KMS-11 (cell line): Measurements from ENCODE around the gene SPNS3.

Source experiments
- H2AFZ ChIP-seq: fragments of 200-600 bp; sonication (generic); 2 replicates; pipeline ENCODE4 v1.6.1; 2016; ENCODE audit warnings: antibody characterized with exemption, mixed run types, low read depth
- H3K27ac ChIP-seq: fragments of 200-600 bp; sonication (generic); 2 replicates; pipeline ENCODE4 v1.6.1; 2016; ENCODE audit warnings: mild to moderate bottlenecking, mixed run types
- H3K27me3 ChIP-seq: fragments of 200-600 bp; sonication (generic); 2 replicates; pipeline ENCODE4 v1.6.1; 2017; ENCODE audit warnings: mild to moderate bottlenecking, low read depth, mixed run types, moderate library complexity; ENCODE audit not compliant: insufficient read depth
- H3K36me3 ChIP-seq: fragments of 200-600 bp; sonication (generic); 2 replicates; pipeline ENCODE4 v1.6.1; 2017; ENCODE audit warnings: mild to moderate bottlenecking, mixed run types; ENCODE audit not compliant: insufficient read depth
- H3K4me1 ChIP-seq: fragments of 200-600 bp; sonication (generic); 2 replicates; pipeline ENCODE4 v1.6.1; 2016; ENCODE audit warnings: mild to moderate bottlenecking, low read depth, mixed run types; ENCODE audit not compliant: poor library complexity, severe bottlenecking
- H3K4me2 ChIP-seq: fragments of 200-600 bp; sonication (generic); 2 replicates; pipeline ENCODE4 v1.7.0; 2016; ENCODE audit warnings: mild to moderate bottlenecking, mixed run types
- H3K4me3 ChIP-seq: fragments of 200-600 bp; sonication (generic); IDR thresholded peaks from 2 replicates; pipeline ENCODE4 v1.6.1; 2017; ENCODE audit warnings: low read depth, low read length, mixed read lengths; ENCODE audit not compliant: insufficient read depth
- H3K79me2 ChIP-seq: fragments of 200-600 bp; sonication (generic); 2 replicates; pipeline ENCODE4 v1.6.1; 2016; ENCODE audit warnings: low read depth, mixed run types; ENCODE audit not compliant: insufficient read depth
- H3K9ac ChIP-seq: fragments of 200-600 bp; sonication (generic); 2 replicates; pipeline ENCODE4 v1.6.1; 2016; ENCODE audit warnings: mild to moderate bottlenecking, mixed run types
- H4K20me1 ChIP-seq: fragments of 200-600 bp; sonication (generic); 2 replicates; pipeline ENCODE4 v1.6.1; 2016; ENCODE audit warnings: mild to moderate bottlenecking, mixed run types; ENCODE audit not compliant: insufficient read depth
- TF ChIP-seq, protein P1 (sequence below): fragments of 200-600 bp; sonication (generic); conservative IDR thresholded peaks from 2 replicates; pipeline ENCODE4 v1.6.1; 2017; ENCODE audit warnings: low read depth, mild to moderate bottlenecking, antibody characterized with exemption, low read length, moderate library complexity, mixed read lengths

Gene SPNS3

DNA sequence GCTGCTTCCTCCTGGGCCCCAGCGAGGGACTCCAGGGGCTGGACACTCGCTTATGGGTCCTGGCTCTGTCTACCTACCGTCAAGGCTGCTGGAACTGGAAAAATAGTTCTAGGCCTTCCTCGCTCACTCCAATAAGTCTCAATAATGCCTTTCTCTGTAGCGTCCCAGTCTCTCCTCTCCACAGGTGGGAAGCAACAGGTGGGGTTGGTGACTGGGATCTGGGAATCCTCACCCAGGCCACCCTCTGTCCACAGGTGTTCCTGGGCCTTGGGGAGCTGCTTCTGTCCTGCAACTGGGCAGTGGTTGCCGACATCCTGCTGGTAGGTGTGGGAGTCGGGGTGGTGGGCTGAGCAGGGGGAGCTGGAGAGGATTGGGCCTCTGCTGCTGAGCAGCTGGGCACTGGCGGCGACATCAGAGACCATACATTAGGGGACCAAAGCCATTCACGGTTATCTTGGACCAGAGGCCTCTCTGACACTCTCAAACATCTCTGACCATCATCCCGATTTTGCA lies 44.6 kb downstream of the SPNS3 start:
- no peak overlapping the region for H3K4me3 ChIP-seq
- no peak overlapping the region for H3K9ac ChIP-seq
- peaks cover 31% of the 10 kb centered on the region for H3K27me3 ChIP-seq
- TF ChIP-seq, protein P1, sequence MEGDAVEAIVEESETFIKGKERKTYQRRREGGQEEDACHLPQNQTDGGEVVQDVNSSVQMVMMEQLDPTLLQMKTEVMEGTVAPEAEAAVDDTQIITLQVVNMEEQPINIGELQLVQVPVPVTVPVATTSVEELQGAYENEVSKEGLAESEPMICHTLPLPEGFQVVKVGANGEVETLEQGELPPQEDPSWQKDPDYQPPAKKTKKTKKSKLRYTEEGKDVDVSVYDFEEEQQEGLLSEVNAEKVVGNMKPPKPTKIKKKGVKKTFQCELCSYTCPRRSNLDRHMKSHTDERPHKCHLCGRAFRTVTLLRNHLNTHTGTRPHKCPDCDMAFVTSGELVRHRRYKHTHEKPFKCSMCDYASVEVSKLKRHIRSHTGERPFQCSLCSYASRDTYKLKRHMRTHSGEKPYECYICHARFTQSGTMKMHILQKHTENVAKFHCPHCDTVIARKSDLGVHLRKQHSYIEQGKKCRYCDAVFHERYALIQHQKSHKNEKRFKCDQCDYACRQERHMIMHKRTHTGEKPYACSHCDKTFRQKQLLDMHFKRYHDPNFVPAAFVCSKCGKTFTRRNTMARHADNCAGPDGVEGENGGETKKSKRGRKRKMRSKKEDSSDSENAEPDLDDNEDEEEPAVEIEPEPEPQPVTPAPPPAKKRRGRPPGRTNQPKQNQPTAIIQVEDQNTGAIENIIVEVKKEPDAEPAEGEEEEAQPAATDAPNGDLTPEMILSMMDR: no peak
- H3K27ac ChIP-seq: no peak overlapping the region
- H3K36me3 ChIP-seq: no peaks in the 10 kb centered on the region
- H4K20me1 ChIP-seq: no peaks in the 10 kb centered on the region
- H3K79me2 ChIP-seq: no peaks in the 10 kb centered on the region
- no peaks in the 10 kb centered on the region for H3K4me1 ChIP-seq
- H3K4me2 ChIP-seq: no peak overlapping the region
- H2AFZ ChIP-seq: no peak overlapping the region

DNA sequence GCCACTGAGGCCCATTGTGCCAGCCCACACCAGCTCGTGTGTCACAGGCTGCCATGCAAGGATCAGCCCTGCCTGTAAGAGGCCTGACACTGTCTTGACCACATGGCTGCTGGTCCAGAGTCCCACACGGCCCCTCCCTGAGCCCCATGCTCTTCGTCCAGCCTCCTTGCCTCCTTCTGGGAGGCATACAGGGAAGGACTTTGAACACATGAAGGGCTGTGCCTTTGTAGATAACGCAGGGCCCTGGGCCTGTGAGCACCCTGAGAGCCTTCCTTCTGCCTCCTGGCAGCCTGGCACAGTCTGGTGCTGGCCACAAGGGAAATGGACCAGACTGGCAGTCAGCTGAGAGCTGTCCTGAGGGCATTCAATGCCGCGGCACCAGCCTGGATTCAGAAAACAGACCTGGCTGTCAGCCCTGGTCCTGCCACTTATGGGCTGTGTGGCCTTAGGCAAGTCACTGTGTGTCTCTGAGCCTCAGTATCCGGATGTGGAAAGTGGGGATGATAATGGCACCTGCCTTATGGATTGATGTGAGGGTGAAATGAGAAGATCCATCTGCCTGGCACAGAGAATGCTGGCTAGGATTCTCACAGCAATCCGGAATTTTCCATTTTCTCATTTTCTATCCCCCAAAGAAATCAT lies 45.7 kb downstream of the SPNS3 start:
- peaks cover 34% of the 10 kb centered on the region for H3K27me3 ChIP-seq
- H2AFZ ChIP-seq: no peak overlapping the region
- H4K20me1 ChIP-seq: no peaks in the 10 kb centered on the region
- no peak overlapping the region for H3K4me3 ChIP-seq
- H3K79me2 ChIP-seq: no peaks in the 10 kb centered on the region
- H3K9ac ChIP-seq: no peak overlapping the region
- H3K4me1 ChIP-seq: no peaks in the 10 kb centered on the region
- H3K4me2 ChIP-seq: no peak overlapping the region
- TF ChIP-seq, protein P1: no peak
- H3K27ac ChIP-seq: no peak overlapping the region
- H3K36me3 ChIP-seq: no peaks in the 10 kb centered on the region

DNA sequence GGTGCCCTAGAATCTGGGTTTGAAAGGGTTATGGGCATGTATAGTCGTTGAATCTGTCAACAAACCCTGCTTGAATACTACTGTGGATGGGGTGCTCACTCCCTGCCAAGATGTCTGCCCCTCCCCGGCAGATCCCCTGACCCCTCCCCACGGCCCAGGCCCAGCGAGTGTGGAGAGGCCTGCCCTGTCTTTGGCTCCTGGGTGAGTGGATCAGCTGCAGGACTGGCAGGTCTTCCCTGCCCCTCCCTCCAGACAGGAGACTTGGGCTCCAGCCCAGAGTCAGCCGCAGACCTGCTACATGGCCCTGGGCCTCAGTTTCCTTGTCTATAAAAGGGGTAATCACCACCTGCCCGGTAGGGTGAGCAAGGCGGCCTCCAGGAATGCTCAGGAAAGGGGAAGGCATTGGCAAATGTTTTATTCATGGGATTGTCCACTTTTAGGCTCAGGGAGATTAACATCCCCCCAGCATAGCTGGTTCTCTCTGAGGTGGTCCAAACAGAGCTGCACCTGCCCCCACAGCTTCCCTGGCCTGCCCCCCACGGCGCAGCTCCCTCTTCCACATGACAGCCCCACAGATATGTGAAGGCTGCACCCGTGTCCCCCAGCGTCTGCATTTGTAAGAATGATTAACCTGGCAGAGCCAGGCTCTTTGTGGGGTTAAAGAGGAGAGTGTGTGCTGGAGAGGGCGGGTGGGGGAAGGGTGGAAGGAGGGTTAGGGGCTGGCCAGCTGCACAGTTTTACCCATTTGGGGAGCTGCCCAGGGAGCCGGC lies 46.4 kb downstream of the SPNS3 start:
- H3K27ac ChIP-seq: no peak overlapping the region
- H3K4me3 ChIP-seq: no peak overlapping the region
- TF ChIP-seq, protein P1: no peak
- no peaks in the 10 kb centered on the region for H3K79me2 ChIP-seq
- no peaks in the 10 kb centered on the region for H4K20me1 ChIP-seq
- H2AFZ ChIP-seq: no peak overlapping the region
- no peaks in the 10 kb centered on the region for H3K36me3 ChIP-seq
- H3K9ac ChIP-seq: no peak overlapping the region
- H3K4me1 ChIP-seq: no peaks in the 10 kb centered on the region
- H3K4me2 ChIP-seq: no peak overlapping the region
- H3K27me3 ChIP-seq: peaks cover 34% of the 10 kb centered on the region

DNA sequence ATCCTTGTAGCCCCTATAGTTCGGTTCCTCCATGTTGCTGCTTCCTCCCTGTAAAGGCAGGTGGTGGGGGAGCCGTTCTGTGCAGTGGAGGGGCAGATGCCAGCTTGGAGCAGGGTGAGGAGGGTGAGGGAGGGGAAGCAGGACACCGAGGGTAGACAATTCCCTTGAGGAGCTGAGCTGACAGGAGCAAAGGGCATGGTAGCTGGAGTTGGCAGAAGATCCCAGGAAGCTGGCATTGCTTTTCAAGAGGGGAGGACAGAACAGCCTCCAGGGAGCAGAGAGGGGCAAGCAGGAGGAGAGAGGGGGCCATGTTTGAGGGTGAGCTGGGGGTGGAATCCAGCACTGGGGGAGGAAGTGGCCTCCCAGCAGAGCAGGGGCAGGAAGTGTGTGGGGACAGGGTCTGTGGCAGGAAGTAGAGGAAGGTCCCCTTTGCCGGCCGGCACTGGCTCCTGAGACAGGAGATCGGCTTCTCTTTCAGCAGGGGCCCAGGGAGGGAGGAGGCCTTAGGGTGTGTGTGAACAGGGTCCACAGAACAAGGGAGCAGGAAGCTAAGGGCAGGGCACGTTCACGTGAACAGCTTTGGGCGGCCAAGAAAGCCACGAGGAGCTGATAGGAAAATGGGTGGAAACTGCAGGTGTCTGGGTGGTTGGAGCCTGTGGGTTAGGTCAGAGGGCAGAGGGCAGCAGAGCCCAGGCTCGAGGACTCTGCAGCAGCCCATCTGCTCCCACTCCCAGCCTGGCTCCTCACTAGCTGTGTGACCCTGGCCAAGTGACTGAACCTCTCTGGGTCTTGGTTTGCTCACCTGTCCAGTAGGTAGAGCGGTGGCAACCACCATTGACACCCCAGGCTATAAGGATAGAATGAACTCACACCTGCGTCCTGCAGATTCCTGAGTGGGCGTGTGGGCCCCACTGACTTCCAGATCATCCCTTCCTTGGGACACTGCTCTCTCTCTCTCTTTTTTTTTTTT lies 47.5 kb downstream of the SPNS3 start:
- Histone ChIP-seq H3K36me3 (no peaks in the 10 kb centered on the region), H3K27ac (no peak overlapping the region), H4K20me1 (no peaks in the 10 kb centered on the region), H3K27me3 (peaks cover 32% of the 10 kb centered on the region), H3K4me1 (no peaks in the 10 kb centered on the region), H3K4me3 (no peak overlapping the region), H3K4me2 (no peak overlapping the region), H3K79me2 (no peaks in the 10 kb centered on the region), H2AFZ (no peak overlapping the region), H3K9ac (no peak overlapping the region)
- TF ChIP-seq, protein P1: no peak
